K562 (cell line): Measurements from ENCODE around the gene GCK. TPM values are rescaled to one million over a fixed set of nuclear protein-coding genes. Genes with fewer than 3 reads are reported as not detected.

Experiments
- ATAC-seq: fragments of 200-7000 bp; cut with Tn5 transposase; 3 replicates; pipeline ENCODE4 v1.9.1; 2020; ENCODE audit warnings: moderate library complexity
- BruUV-seq: library from RNA; stranded (reverse); fragments of 400-500 nt; replicated peaks from 2 replicates; lab custom pipeline; 2021; lab: Mats Ljungman, UMichigan
- CTCF ChIA-PET: fragments of 300-600 bp; formaldehyde crosslinking; extraction: SDS; loops from one replicate; lab custom pipeline; 2021; ENCODE audit warnings: low intra/inter-chr PET ratio; lab: Yijun Ruan, JAX
- POLR2A ChIA-PET: fragments of 300-600, 350-650 bp; sonication (Branson Sonifier 250); formaldehyde crosslinking; extraction: SDS; loops from one replicate; lab custom pipeline; 2021; ENCODE audit warnings: antibody characterized with exemption, inconsistent platforms; lab: Yijun Ruan, JAX
- DNase-seq, 4 experiments: peaks; one replicate each; pipeline versions ENCODE4 v3.0.0 to v3.0.0-alpha.2; 2011 to 2018; ENCODE audit warnings: low spot score in 3 of 4, mixed read lengths in 3 of 4; ENCODE audit errors: extremely low read depth in 1 of 4
- FAIRE-seq: peaks from 2 replicates; lab custom pipeline; 2011; peaks lifted over from hg19 to GRCh38; lab: Jason Lieb, UNC
- H2AFZ ChIP-seq: 2 replicates; pipeline ENCODE4 v1.6.0; 2011; ENCODE audit warnings: low read depth, low read length, control low read depth, inconsistent platforms
- H3K27ac ChIP-seq: fragments of 200-600 bp; 3 replicates; pipeline ENCODE4 v1.8.0; 2011; ENCODE audit warnings: low read depth, mild to moderate bottlenecking, control low read depth, inconsistent platforms, low read length, moderate library complexity, mixed read lengths; ENCODE audit errors: extremely low read depth
- H3K27me3 ChIP-seq, 2 experiments: fragments of 300-600 bp in 1 of 2; 2 replicates in 1 of 2; 3 replicates in 1 of 2; pipeline versions ENCODE4 v1.6.0 to v1.8.0; 2011; ENCODE audit warnings: inconsistent platforms in 2 of 2, low read length in 2 of 2, mild to moderate bottlenecking in 1 of 2, mixed read lengths in 1 of 2, moderate library complexity in 1 of 2; ENCODE audit not compliant: control insufficient read depth in 2 of 2, insufficient read depth in 2 of 2
- H3K36me3 ChIP-seq: fragments of 300-600 bp; 3 replicates; pipeline ENCODE4 v1.8.0; 2011; ENCODE audit warnings: mild to moderate bottlenecking, low read length, inconsistent platforms; ENCODE audit not compliant: control insufficient read depth, insufficient read depth
- H3K4me1 ChIP-seq, 2 experiments: fragments of 200-600 bp in 1 of 2; replicated peaks in 1 of 2; 2 replicates in 1 of 2; 3 replicates in 1 of 2; pipeline versions ENCODE4 v1.5.1 to v1.8.0; 2011; ENCODE audit warnings: inconsistent platforms in 2 of 2, low read length in 2 of 2, mild to moderate bottlenecking in 1 of 2, mixed read lengths in 1 of 2, moderate library complexity in 1 of 2; ENCODE audit not compliant: control insufficient read depth in 2 of 2, insufficient read depth in 2 of 2
- H3K4me2 ChIP-seq: 2 replicates; pipeline ENCODE4 v1.6.1; 2011; ENCODE audit warnings: low read length, control low read depth, inconsistent platforms, mixed read lengths; ENCODE audit not compliant: insufficient read depth
- H3K4me3 ChIP-seq: fragments of 200-600 bp; sonication (generic), shearing (Covaris generic); 2 replicates; pipeline ENCODE4 v1.5.1; 2016; ENCODE audit warnings: control low read depth, inconsistent platforms
- H3K79me2 ChIP-seq: fragments of 200-600 bp; 3 replicates; pipeline ENCODE4 v1.8.0; 2011; ENCODE audit warnings: low read length, inconsistent platforms; ENCODE audit not compliant: control insufficient read depth, insufficient read depth
- H3K9ac ChIP-seq, 2 experiments: 2 replicates each; pipeline versions ENCODE4 v1.6.0 to v1.6.1; 2011; ENCODE audit warnings: low read depth in 2 of 2, low read length in 2 of 2, control low read depth in 1 of 2, inconsistent platforms in 1 of 2, mild to moderate bottlenecking in 1 of 2, mixed read lengths in 1 of 2; ENCODE audit not compliant: insufficient read depth in 1 of 2
- H3K9me1 ChIP-seq: one replicate; pipeline ENCODE4 v1.6.0; 2011; ENCODE audit warnings: inconsistent platforms, mild to moderate bottlenecking, low read length, moderate library complexity; ENCODE audit not compliant: control insufficient read depth, insufficient read depth
- H3K9me3 ChIP-seq: replicated peaks from 2 replicates; pipeline ENCODE4 v1.5.1; 2011; ENCODE audit warnings: low read depth, low read length, inconsistent platforms; ENCODE audit not compliant: control insufficient read depth, insufficient read depth
- H4K20me1 ChIP-seq: replicated peaks from 2 replicates; pipeline ENCODE4 v1.6.1; 2011; ENCODE audit warnings: low read length, inconsistent platforms, mixed read lengths; ENCODE audit not compliant: control insufficient read depth, insufficient read depth
- CAMTA2 ChIP-seq: fragments of 250-450 bp; sonication (Bioruptor Pico); conservative IDR thresholded peaks from 2 replicates; pipeline ENCODE4 v1.5.1; 2022
- FOXK1 ChIP-seq: sonication (generic); formaldehyde crosslinking; IDR thresholded peaks from 2 replicates; pipeline ENCODE4 v1.8.0; 2022; ENCODE audit warnings: missing genetic modification reagents, mild to moderate bottlenecking, borderline replicate concordance
- KAT2B ChIP-seq: IDR thresholded peaks from one replicate; pipeline ENCODE4 v1.6.1; 2012; ENCODE audit warnings: low read depth, mild to moderate bottlenecking, control low read depth, inconsistent platforms, low read length, moderate library complexity
- PTRF ChIP-seq: fragments of 450-650 bp; IDR thresholded peaks from 2 replicates; pipeline ENCODE4 v1.6.1; 2016; ENCODE audit warnings: mild to moderate bottlenecking, missing genetic modification characterization, missing compliant biosample characterization
- SAP30 ChIP-seq: fragments of 200-600 bp; sonication (generic); IDR thresholded peaks from 2 replicates; pipeline ENCODE4 v1.6.1; 2012; ENCODE audit warnings: borderline replicate concordance, low read depth, mild to moderate bottlenecking, moderate library complexity, low read length, control low read depth, inconsistent platforms; ENCODE audit not compliant: insufficient read depth, poor library complexity, severe bottlenecking
- SMAD1 ChIP-seq: fragments of 150-350 bp; IDR thresholded peaks from 2 replicates; pipeline ENCODE4 v1.6.1; 2014; ENCODE audit warnings: low read length, low read depth; ENCODE audit not compliant: partially characterized antibody
- SREBF2 ChIP-seq: sonication (generic); formaldehyde crosslinking; IDR thresholded peaks from 2 replicates; pipeline ENCODE4 v1.4.0; 2020; ENCODE audit warnings: mild to moderate bottlenecking, missing genetic modification reagents
- SRSF1 ChIP-seq: fragments of 200-400 bp; formaldehyde crosslinking; IDR thresholded peaks from 2 replicates; pipeline ENCODE4 v1.6.1; 2017; ENCODE audit warnings: mild to moderate bottlenecking, low read depth, low read length, moderate library complexity
- ZNF124 ChIP-seq: sonication (generic); formaldehyde crosslinking; IDR thresholded peaks from 2 replicates; pipeline ENCODE4 v1.8.1; 2022; ENCODE audit warnings: missing genetic modification reagents
- ZNF75A ChIP-seq: fragments of 450-650 bp; formaldehyde crosslinking; IDR thresholded peaks from 2 replicates; pipeline ENCODE4 v1.4.0; 2020; ENCODE audit warnings: mild to moderate bottlenecking
- ZNF780A ChIP-seq: fragments of 250-450 bp; sonication (Bioruptor Pico); IDR thresholded peaks from 2 replicates; pipeline ENCODE4 v1.5.0; 2021; ENCODE audit warnings: mild to moderate bottlenecking
- WGBS: fragments of 100-300 bp; shearing (Covaris generic); methylation state at CpG from one replicate; pipeline ENCODE4 v1.1.6; 2016; ENCODE audit warnings: low coverage, mixed read lengths; ENCODE audit not compliant: insufficient coverage; ENCODE audit errors: missing lambda C conversion rate; 5-methylcytosine and 5-hydroxymethylcytosine counted together
- in situ Hi-C: fragments of 300-500 bp; cut with MboI; formaldehyde crosslinking; loops from 4 replicates; pipeline ENCODE4 v1.15.0; 2018; ENCODE audit warnings: inconsistent platforms, mixed read lengths
- intact Hi-C: fragments of 100-400 bp; cut with micrococcal nuclease; formaldehyde crosslinking; loops from 2 replicates; pipeline ENCODE4 v1.14.2; 2022
- polyA plus RNA-seq, 8 experiments: library from polyadenylated mRNA; depleted of rRNA in 4 of 8; stranded (reverse) in 5 of 8; unstranded in 3 of 8; fragments of >200 nt; fragmentation: Nextera tagmentation in 2 of 8; fragmentation: Illumina TruSeq in 1 of 8; extraction: Ambion mirVana in 2 of 8; extraction: Trizol in 1 of 8; gene quantifications; 2 replicates each; pipeline versions ENCODE4 v1.2.1 to v1.2.3, GENCODE V29; 2011 to 2014; ENCODE audit warnings: inconsistent platforms in 1 of 8, missing spikeins in 1 of 8
- total RNA-seq, 7 experiments: library from RNA; depleted of rRNA in 6 of 7; stranded (reverse); fragments of >200 nt in 6 of 7; fragmentation: Illumina TruSeq in 2 of 7; extraction: Trizol in 2 of 7; gene quantifications; 2 replicates each; pipeline versions ENCODE4 v1.2.1 to v1.2.3, GENCODE V29; 2011 to 2021; ENCODE audit warnings: low replicate concordance in 1 of 7
- TF ChIP-seq, protein P1 (sequence below): fragments of 250-450 bp; sonication (Bioruptor Pico); IDR thresholded peaks from 2 replicates; pipeline ENCODE4 v1.5.0; 2021; ENCODE audit warnings: mild to moderate bottlenecking, moderate library complexity
- TF ChIP-seq, protein P2 (sequence below): fragments of 450-650 bp; formaldehyde crosslinking; IDR thresholded peaks from 2 replicates; pipeline ENCODE4 v1.4.0; 2022; ENCODE audit warnings: mild to moderate bottlenecking, moderate library complexity
- TF ChIP-seq, protein P3 (sequence below): fragments of 450-650 bp; IDR thresholded peaks from 2 replicates; pipeline ENCODE4 v1.6.1; 2016; ENCODE audit warnings: mild to moderate bottlenecking

GCK gene
- total and polyA plus RNA-seq, 9 of the 15 experiments (the other 6 are each of a cell fraction or from before 2014, with no cell fraction given): 0.11 to 0.55 (median 0.16) TPM; not detected in 3

DNA sequence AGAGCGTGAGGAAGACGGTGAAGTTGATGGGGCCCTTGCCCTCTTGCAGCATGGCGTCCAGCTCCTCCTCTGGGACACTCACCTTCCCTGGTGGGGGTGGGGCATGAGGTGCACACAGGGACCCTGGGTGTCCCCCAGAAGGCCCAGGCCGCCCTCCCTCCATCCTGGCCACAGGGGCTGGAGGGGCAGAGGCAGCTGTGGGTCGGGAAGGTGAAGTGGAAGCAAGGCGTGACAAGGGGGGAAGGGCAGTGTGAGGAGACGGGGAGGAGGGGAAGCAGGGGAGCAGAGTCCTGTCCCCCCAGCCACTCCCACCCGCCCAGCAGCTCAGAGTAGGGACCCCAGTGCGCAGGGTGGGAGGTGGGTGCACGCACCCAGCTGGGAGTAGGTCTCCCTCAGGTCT lies 48.9 kb downstream of the GCK start (continued):
- no peak for TF ChIP-seq SREBF2
- TF ChIP-seq ZNF780A (CRISPR knock-in tag): no peak
- no peak for TF ChIP-seq KAT2B
- TF ChIP-seq FOXK1 (CRISPR knock-in tag): no peak

DNA sequence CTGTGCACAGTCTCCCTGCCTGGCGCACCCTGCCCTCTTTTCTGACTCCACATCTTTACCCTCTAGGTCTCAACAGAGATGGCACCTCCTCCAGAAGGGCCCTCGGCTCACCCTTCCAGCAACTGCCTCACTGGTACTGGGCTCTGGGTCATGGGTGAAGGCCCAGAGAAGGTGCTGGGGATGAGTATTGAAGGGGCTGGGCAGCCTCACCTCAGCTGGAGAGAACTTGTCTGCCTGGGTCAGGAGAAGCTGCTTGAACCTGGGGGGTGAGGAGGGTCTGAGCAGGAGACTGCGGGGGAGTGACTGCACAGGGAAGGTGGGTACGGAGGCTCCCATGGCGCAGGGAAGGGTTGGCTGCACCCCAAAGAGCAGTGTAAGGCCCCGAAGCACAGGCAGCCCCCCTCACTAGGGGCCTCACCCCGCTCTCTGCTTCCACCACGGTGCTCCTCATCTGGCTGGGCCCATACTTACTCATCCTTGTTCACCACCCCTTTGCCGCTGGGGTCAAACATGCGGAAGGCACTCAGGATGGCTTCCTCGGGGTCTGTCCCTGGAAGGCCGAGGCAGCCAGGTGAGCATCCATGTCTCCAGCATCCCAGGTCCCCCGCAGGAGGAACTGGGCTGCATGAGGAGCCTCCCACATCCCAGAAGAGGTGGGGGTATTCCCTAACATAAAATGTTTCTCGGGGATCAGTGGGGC lies 49.8 kb downstream of the GCK start:
- ATAC-seq: no peak
- Histone ChIP-seq H3K27me3 (no peaks in the 10 kb centered on the region), H3K36me3 (no peaks in the 10 kb centered on the region), H3K27ac (no peak overlapping the region), H3K4me2 (no peak overlapping the region), H3K9ac (peak overlapping the region in 1 of 2 experiments; percentile 28; a peak in 1 of 4 replicates), H3K9me3 (no peaks in the 10 kb centered on the region), H3K4me3 (no peak overlapping the region), H3K4me1 (peaks cover 0 to 13% of the 10 kb centered on the region in 2 experiments; a peak in 2 of 5 replicates), H3K79me2 (no peaks in the 10 kb centered on the region), H2AFZ (no peak overlapping the region), H4K20me1 (no peaks in the 10 kb centered on the region; the same call in 1 of the 2 replicates), H3K9me1 (no peaks in the 10 kb centered on the region)
- POLR2A ChIA-PET: no interaction called here
- in situ Hi-C loops (no loop called here), intact Hi-C loops (no loop called here)
- WGBS: 16% methylated on average over 13 of the region's 14 CpGs
- no peak for FAIRE-seq
- no TSS peak for BruUV-seq
- no peak for DNase-seq
- CTCF ChIA-PET: no interaction called here
- TF ChIP-seq SRSF1 (no peak), PTRF (tag) (no peak), ZNF124 (no peak), SREBF2 (no peak), SAP30 (no peak), ZNF75A (CRISPR knock-in tag) (no peak), CAMTA2 (CRISPR knock-in tag) (no peak), SMAD1 (no peak)
- TF ChIP-seq, protein P1, sequence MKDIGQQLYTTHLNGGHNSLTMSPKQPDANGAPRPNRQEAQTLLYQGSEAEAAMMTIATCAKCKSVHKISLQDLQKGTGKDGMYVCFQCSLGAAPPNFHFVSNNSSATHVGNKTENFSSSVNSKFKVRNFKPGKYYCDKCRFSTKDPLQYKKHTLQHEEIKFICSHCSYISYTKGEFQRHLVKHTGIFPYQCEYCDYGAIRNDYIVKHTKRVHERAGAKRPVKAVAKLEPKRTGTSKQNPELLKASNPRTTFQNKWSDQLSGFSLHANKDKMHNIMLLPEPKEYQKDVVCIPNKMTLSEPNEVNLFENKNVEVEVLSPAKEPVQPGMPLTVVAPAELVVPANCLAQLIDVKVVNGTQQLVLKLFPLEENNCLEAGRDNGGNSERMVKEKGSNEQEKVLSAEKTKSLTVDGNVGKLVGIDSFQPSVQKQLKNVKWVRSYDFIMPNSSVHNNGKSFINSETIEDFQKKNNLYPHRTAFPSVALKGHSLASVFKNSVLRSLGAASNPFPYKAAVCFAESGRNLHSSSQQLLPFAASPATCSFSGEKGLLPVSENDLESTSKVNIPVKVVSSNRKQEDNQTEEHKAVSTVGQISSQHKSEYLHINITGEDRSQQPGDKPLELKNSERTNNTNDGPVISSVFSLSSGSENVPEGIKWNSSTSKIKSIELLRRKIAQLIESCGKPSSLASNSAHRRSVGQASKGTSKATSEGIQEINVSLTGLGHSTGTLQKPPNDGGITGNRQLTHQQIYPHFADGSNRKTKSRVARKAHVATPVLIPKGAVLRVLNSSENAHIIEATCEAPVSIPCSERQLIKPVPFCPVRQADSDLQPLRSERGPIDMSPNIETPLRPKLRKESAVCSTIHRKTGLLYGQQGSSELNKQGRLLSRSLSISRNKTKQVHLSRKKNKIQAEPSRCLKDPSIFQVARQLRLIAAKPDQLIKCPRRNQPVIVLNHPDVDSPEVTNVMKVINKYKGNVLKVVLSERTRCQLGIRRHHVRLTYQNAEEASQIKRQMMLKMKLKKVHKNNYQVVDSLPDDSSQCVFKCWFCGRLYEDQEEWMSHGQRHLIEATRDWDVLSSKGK (CRISPR knock-in tag): no peak
- TF ChIP-seq, protein P2, sequence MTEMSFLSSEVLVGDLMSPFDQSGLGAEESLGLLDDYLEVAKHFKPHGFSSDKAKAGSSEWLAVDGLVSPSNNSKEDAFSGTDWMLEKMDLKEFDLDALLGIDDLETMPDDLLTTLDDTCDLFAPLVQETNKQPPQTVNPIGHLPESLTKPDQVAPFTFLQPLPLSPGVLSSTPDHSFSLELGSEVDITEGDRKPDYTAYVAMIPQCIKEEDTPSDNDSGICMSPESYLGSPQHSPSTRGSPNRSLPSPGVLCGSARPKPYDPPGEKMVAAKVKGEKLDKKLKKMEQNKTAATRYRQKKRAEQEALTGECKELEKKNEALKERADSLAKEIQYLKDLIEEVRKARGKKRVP (CRISPR knock-in tag): no peak
- TF ChIP-seq, protein P3, sequence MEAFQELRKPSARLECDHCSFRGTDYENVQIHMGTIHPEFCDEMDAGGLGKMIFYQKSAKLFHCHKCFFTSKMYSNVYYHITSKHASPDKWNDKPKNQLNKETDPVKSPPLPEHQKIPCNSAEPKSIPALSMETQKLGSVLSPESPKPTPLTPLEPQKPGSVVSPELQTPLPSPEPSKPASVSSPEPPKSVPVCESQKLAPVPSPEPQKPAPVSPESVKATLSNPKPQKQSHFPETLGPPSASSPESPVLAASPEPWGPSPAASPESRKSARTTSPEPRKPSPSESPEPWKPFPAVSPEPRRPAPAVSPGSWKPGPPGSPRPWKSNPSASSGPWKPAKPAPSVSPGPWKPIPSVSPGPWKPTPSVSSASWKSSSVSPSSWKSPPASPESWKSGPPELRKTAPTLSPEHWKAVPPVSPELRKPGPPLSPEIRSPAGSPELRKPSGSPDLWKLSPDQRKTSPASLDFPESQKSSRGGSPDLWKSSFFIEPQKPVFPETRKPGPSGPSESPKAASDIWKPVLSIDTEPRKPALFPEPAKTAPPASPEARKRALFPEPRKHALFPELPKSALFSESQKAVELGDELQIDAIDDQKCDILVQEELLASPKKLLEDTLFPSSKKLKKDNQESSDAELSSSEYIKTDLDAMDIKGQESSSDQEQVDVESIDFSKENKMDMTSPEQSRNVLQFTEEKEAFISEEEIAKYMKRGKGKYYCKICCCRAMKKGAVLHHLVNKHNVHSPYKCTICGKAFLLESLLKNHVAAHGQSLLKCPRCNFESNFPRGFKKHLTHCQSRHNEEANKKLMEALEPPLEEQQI: no peak
